ENCODE data around the gene CIDEA.
"Not testable (repeated sequence)": the region's sequence is repeated elsewhere in the genome, so short reads cannot be mapped to it uniquely, and the experiment has no call there.

The CIDEA gene

GRCh38 chr18:12254136-12254819, at the start of gene CIDEA:
CIDEA (plus strand) TSS chr18:12254361; CDS start chr18:12254384, 23 bp downstream.
- DNase-seq (ENCODE audit: low spot score), result no peak

DNA sequence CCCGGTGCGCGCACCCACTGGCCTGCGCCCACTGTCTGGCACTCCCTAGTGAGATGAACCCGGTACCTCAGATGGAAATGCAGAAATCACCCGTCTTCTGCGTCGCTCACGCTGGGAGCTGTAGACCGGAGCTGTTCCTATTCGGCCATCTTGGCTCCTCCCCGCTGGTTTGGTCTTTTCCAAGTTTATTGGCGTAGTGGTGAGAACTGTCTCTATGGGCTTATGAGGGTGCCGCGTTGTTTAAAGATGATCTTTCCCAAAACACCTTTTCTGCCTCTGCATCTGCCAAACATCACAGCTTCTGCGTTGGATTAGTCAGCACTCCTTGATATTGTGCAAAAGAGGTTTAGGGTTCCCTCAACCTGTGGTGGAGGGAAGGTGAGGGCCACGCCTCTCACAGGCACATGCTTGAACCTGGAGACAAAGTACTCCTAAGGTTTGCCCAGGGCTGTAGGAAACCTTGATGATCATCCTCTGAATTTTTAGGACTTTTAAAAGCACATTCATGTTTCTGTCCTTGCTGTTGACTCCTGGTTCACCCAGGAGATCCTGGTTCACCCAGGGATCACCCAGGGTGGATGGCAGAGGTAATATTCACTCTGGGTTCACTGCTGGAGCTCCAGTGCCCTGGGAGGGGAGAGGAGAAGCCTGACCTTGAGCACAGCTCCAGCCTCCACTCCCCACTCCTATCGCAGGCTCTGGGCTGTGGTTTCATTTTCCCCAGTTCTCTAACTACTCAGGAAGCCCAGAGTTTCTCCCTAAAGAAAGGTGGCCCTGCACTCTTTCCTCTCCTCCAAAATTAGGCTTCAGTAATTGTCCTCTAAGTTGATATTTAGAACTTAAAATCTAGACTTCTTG, 45.6 kb upstream of the CIDEA start:
- not testable (repeated sequence) for DNase-seq (ENCODE audit: low spot score)

GRCh38 chr18:12212308-12212707, 41.9 kb upstream of the CIDEA start:
- DNase-seq (ENCODE audit: low spot score), result not testable (repeated sequence)

DNA sequence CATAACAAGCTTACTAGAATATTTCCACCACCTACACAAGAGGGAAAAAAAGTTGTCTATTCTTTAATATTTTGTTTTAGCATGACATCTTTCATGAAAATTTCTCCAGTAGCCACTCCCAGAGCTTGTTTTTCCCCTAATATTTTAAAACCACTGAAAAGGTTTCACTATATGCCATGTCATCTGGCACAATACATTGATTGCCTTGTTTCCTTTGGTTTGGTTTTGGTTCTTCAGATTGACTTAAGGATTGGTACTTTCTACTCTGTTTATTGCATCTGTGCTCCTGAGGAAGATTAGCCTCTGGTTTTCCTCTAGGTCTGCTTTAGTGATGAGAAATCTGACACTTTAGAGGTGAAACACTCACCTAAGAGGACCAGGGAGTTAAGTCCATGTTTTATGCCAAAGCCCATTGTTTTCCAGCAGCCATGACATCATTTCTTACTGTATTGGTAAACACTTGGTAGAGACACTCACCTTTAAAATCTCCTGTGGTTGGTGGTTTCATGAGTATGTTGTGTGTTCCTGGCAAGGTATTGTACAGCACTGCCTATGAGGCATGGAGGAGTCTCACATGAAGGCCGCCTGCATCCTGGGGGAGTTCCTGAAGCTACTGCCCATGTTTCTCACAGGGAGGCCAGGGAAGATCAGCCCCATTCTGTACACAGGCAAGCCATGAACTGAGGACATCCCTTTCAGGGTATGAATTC, 39.7 kb upstream of the CIDEA start:
- not testable (repeated sequence) for DNase-seq (ENCODE audit: low spot score)

- DNase-seq (ENCODE audit: low spot score), result not testable (repeated sequence)
Observed at GRCh38 chr18:12216471-12216870, 37.7 kb upstream of the CIDEA start.

GRCh38 chr18:12218603-12219002, 35.6 kb upstream of the CIDEA start:
- DNase-seq (ENCODE audit: low spot score), result not testable (repeated sequence)

DNA sequence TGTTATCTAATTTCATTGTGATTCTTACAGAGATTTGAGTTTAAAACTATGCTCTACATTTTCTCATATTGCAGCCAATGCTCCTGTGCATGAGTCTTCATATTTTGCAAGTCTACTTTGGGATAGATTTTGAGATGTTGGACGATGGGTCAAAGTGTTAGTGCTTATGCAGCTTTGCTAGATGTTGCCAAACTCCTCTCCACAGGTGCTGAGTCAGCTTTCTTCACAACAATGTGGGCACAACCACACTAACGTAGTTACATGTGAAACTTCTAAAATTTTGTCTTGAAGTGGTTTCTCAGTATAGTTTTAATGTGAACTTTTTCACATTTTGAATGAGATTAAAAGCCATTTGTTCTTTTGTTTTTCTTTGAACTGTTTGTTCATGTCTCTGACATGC, 32.1 kb upstream of the CIDEA start:
- DNase-seq (ENCODE audit: low spot score), result not testable (repeated sequence)

- not testable (repeated sequence) for DNase-seq (ENCODE audit: low spot score)
Observed at GRCh38 chr18:12223326-12223725, 30.8 kb upstream of the CIDEA start.

GRCh38 chr18:12226807-12227206, 27.4 kb upstream of the CIDEA start:
- not testable (repeated sequence) for DNase-seq (ENCODE audit: low spot score)

- not testable (repeated sequence) for DNase-seq (ENCODE audit: low spot score)
Observed at GRCh38 chr18:12227399-12228186, 26.6 kb upstream of the CIDEA start.

DNA sequence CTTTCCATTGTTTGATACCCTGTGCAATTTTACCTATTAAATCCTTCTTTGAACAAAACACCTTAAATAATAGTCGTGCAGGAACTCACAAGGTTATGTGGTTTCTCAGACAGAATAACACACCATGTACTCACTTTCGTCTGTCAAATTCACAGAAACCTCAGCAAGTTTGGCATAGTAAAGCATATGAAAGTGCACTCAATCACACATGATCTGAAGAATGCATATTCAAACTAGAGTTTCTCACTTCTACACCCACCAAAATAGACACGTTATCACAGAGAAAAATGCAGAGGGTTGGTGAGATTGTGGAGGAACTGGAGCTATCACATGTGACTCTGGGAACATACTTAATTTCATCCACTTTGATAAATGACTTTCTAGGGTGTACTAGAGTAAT, 25.9 kb upstream of the CIDEA start:
- DNase-seq (ENCODE audit: low spot score), result not testable (repeated sequence)

DNA sequence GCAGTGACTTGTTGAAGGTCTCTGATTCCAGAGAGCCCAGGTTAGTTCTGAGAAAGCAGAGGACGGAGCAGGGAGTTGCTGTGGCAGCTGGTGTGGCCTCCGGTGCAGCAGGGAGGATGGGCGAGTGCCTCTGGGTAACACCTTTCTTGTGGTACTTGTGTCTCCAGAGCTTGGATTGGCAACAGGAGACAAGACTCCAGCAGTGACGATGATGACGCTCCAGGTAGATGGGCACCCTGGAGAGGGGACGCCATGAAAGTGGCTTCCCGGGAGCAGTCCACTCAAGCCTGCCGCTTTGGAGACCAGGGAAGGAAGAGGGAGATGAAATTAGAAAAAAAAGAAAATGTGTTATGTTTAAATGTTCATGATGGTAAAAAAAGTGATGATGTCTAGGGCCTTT, 23.6 kb upstream of the CIDEA start:
- DNase-seq (ENCODE audit: low spot score), result not testable (repeated sequence)

GRCh38 chr18:12231040-12231882, 22.9 kb upstream of the CIDEA start:
- no peak for DNase-seq (ENCODE audit: low spot score)

DNA sequence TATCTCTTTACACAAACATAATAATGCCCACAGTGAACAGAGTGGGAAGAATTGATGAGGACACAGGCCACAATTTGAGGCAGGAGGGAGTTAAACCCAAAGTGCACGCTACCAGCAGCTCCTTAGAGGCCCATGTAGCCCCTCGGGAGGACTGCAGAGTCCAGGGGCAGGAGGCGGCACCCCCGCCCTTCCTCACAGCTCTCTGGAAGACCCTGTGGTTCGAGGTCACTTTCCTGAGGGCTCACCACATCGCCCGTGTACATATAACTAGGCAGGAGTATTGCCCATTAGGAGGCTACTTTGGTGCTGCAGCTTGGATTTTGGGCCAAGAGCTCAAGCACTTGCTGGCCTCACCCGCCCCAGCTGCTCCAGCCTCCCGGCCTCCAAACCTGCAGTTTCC, 22.2 kb upstream of the CIDEA start:
- DNase-seq (ENCODE audit: low spot score), result no peak

DNA sequence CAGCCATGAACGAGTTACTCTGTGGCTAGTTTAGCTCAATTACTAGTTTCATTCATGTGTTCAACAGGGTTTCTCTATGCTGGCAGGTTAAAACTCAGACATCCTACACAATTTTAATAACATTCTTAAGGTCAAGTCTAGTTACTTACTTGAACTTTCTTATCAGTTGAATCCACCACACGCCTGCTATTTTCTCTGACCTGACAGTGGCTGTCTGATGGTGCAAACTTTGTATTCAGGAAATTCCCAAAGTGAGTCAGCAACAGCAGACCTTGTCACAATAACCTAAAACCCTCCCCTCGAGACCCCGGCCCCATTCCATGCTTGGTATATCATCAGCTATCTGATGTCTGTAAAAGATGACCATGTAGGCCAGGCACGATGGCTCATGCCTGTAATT, 20.8 kb upstream of the CIDEA start:
- DNase-seq (ENCODE audit: low spot score), result no peak

DNA sequence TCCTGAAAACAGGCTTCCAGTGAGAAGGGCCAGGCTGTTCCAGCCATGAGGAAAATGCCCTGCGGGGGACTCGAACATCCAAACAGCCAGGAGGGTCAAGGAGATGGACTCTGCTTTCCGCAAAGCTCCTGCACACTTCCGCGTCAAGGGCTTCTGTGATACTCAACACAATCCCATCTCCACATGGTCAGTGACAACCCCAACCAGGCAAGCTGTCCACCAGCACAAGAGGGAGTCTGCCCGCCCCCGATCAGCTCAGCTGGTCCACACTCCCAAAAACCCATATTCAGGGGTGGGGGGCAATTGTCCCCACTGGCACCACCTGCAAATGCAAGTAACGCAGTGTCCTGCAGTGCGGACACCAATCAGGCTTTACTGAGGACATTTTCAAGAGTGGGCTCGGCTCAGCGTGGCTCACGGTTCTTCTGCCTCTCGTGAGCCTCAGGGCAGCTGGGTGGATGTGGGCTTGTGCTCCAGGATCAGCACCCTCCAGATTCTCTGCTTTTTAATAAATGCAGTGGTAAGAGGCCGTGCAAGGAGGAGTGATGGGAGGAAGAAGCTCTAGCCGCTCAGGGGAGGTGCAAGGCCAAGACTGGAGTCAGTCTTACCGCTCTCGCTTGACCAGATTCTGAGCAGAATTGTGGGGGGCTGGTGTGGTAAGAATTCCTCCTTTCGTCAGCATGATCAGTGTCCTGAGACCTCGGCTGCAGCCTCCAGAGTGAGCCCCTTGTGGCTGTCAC, 19.5 kb upstream of the CIDEA start:
- no peak for DNase-seq (ENCODE audit: low spot score)

- no peak for DNase-seq (ENCODE audit: low spot score)
Observed at GRCh38 chr18:12236141-12236540, 18.0 kb upstream of the CIDEA start.

GRCh38 chr18:12236934-12237832, 17.0 kb upstream of the CIDEA start:
- peak; percentile 57 for DNase-seq (ENCODE audit: low spot score)

GRCh38 chr18:12238826-12239225, 15.3 kb upstream of the CIDEA start:
- no peak for DNase-seq (ENCODE audit: low spot score)
